CD4-positive, CD25-positive, alpha-beta regulatory T cell (primary cell): ENCODE data around the gene MUC6. TPM values are rescaled to one million over a fixed set of nuclear protein-coding genes. Genes with fewer than 3 reads are reported as not detected.

Source experiments
- ATAC-seq, 2 donors: fragments of 150-1000 bp; cut with Tn5 transposase; one replicate each; pipeline ENCODE4 v1.10.0; 2021; ENCODE audit warnings: low read depth in 2 of 2, moderate number of reproducible peaks in 2 of 2, moderate library complexity in 1 of 2
- DNase-seq, 3 donors: peaks; one replicate each; pipeline versions ENCODE4 v3.0.0 to v3.0.0-alpha.2; 2012 to 2022; ENCODE audit warnings: mixed read lengths in 1 of 3
- H3K27ac ChIP-seq: one replicate; pipeline ENCODE4 v1.7.0; 2013; ENCODE audit warnings: mild to moderate bottlenecking, low read length; ENCODE audit not compliant: insufficient read depth, poor library complexity, severe bottlenecking
- H3K27me3 ChIP-seq: one replicate; pipeline ENCODE4 v1.7.0; 2013; ENCODE audit warnings: low read length; ENCODE audit not compliant: control insufficient read depth, insufficient read depth
- H3K36me3 ChIP-seq: one replicate; pipeline ENCODE4 v1.7.0; 2013; ENCODE audit warnings: mild to moderate bottlenecking, low read length, moderate library complexity; ENCODE audit not compliant: control insufficient read depth, insufficient read depth
- H3K4me1 ChIP-seq: 2 replicates; pipeline ENCODE4 v1.7.0; 2013; ENCODE audit warnings: mild to moderate bottlenecking, low read length; ENCODE audit not compliant: insufficient read depth, control insufficient read depth, poor library complexity, severe bottlenecking
- H3K4me3 ChIP-seq: one replicate; pipeline ENCODE4 v1.7.0; 2013; ENCODE audit warnings: low read depth, mild to moderate bottlenecking, low read length, moderate library complexity
- H3K9me3 ChIP-seq, 2 experiments: 1 replicate in 1 of 2; 2 replicates in 1 of 2; pipeline ENCODE4 v1.7.0; 2013; ENCODE audit warnings: low read length in 2 of 2, mild to moderate bottlenecking in 1 of 2, moderate library complexity in 1 of 2; ENCODE audit not compliant: control insufficient read depth in 2 of 2
- H3K27ac Mint-ChIP-seq, 3 donors: one replicate each; pipeline ENCODE4 v1.8.0; 2020 to 2022; ENCODE audit warnings: mild to moderate bottlenecking in 3 of 3, mixed read lengths in 3 of 3, moderate library complexity in 2 of 3
- H3K27me3 Mint-ChIP-seq: one replicate; pipeline ENCODE4 v1.8.0; 2022; ENCODE audit warnings: mild to moderate bottlenecking, mixed read lengths
- H3K36me3 Mint-ChIP-seq: one replicate; pipeline ENCODE4 v1.8.0; 2020; ENCODE audit warnings: mixed read lengths
- H3K4me1 Mint-ChIP-seq, 4 donors: one replicate each; pipeline ENCODE4 v1.8.0; 2020 to 2022; ENCODE audit warnings: mixed read lengths in 4 of 4, mild to moderate bottlenecking in 1 of 4
- H3K4me3 Mint-ChIP-seq, 4 donors: one replicate each; pipeline ENCODE4 v1.8.0; 2020 to 2022; ENCODE audit warnings: mild to moderate bottlenecking in 4 of 4, mixed read lengths in 4 of 4, moderate library complexity in 3 of 4
- H3K9me3 Mint-ChIP-seq, 7 donors: one replicate each; pipeline ENCODE4 v1.8.0; 2020 to 2022; ENCODE audit warnings: mixed read lengths in 7 of 7, mild to moderate bottlenecking in 3 of 7, moderate library complexity in 2 of 7
- polyA plus RNA-seq, 4 donors: library from polyadenylated mRNA; unstranded; fragments of 300-500 nt; fragmentation: Illumina TruSeq; gene quantifications; one replicate each; pipeline ENCODE4 v1.2.3, GENCODE V29; 2021
- total RNA-seq: library from RNA; stranded (reverse); gene quantifications from one replicate; pipeline ENCODE4 v1.2.3, GENCODE V29; 2022

MUC6 gene
- total and polyA plus RNA-seq, 5 donors from 2014 or later: 0.23 TPM; not detected in 4

DNA sequence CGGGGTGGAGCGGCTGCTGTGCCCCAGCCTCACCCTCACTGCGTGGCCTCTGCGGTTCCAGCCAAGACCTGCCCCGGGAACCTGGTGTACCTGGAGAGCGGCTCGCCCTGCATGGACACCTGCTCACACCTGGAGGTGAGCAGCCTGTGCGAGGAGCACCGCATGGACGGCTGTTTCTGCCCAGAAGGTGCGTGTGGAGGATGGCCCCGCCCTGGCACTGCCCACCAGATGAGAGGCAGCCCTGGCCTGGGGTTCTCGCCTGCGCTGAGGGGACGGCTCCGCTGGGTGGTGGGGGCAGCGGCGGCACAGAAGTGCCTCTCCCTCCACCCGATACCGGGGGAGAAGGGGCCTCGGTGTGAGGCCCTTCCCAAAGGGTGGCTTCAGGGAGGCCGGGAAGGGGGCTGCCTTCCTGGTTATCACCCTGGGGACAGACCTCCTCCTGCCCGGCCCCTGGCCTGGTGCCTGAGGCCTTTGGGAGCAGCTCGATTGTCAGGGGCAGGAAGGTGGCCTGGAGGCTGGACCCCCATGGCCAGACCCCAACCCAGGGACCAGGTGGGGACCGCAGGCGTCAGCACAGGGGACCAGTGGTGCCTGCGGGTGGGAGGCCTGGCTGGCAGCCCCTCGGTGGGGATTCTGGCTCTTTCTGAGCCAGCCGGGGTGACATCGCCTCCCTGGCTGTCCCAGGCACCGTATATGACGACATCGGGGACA is 45.2 kb upstream of the MUC6 start:
- no peaks in the 10 kb centered on the region for H3K36me3 Mint-ChIP-seq
- no peaks in the 10 kb centered on the region for H3K27me3 ChIP-seq
- DNase-seq (no peak), ATAC-seq (no peak)
- H3K27ac ChIP-seq: no peak overlapping the region
- no peaks in the 10 kb centered on the region for H3K27me3 Mint-ChIP-seq
- H3K36me3 ChIP-seq: no peaks in the 10 kb centered on the region
- H3K27ac Mint-ChIP-seq: no peak overlapping the region
- H3K9me3 Mint-ChIP-seq: no peaks in the 10 kb centered on the region
- no peak overlapping the region for H3K4me3 ChIP-seq
- no peaks in the 10 kb centered on the region for H3K4me1 Mint-ChIP-seq
- no peak overlapping the region for H3K4me3 Mint-ChIP-seq
- no peaks in the 10 kb centered on the region for H3K4me1 ChIP-seq
- no peaks in the 10 kb centered on the region for H3K9me3 ChIP-seq

- no peaks in the 10 kb centered on the region for H3K27me3 ChIP-seq
- H3K4me1 Mint-ChIP-seq: no peaks in the 10 kb centered on the region
- no peak for DNase-seq
- H3K27me3 Mint-ChIP-seq: no peaks in the 10 kb centered on the region
- no peaks in the 10 kb centered on the region for H3K36me3 Mint-ChIP-seq
- H3K9me3 ChIP-seq: no peaks in the 10 kb centered on the region
- no peaks in the 10 kb centered on the region for H3K36me3 ChIP-seq
- no peak overlapping the region for H3K27ac Mint-ChIP-seq
- H3K4me3 ChIP-seq: no peak overlapping the region
- no peak overlapping the region for H3K27ac ChIP-seq
- H3K4me3 Mint-ChIP-seq: no peak overlapping the region
- no peaks in the 10 kb centered on the region for H3K4me1 ChIP-seq
- ATAC-seq: no peak
- no peaks in the 10 kb centered on the region for H3K9me3 Mint-ChIP-seq
These were observed 41.7 kb upstream of the MUC6 start for GRCh38 chr11:1078191-1078601.

DNA sequence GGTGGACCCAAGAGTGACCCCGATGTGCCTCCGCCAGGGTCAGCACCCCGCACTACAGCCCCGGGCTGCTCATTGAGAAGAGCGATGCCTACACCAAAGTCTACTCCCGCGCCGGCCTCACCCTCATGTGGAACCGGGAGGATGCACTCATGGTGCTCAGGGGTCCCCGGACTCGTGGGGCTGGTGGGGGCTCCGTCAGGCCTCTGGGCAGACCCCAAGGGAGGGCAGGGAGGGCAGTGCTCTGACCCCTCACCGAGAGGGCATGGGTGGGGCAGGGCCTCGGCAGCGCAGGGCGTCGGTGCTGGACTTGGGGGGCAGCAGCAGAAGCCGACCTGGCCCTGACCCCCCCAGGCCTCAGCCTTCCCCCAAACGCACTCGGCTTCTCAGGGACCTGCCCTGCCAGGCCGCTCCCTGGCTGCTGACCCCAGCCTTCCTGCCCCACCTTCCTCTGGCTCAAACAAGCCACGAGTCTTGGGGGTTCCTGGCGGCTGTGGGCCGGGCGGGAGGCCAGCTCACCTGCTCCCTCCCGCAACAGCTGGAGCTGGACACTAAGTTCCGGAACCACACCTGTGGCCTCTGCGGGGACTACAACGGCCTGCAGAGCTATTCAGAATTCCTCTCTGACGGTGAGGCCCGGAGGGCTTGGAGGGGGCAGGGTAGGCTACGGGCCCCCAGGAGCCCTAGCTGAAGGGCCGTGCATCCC is 41.0 kb upstream of the MUC6 start:
- no peak for ATAC-seq
- no peak overlapping the region for H3K4me3 ChIP-seq
- H3K27ac ChIP-seq: no peak overlapping the region
- H3K27ac Mint-ChIP-seq: no peak overlapping the region
- H3K9me3 ChIP-seq: no peaks in the 10 kb centered on the region
- H3K4me1 Mint-ChIP-seq: no peaks in the 10 kb centered on the region
- H3K4me3 Mint-ChIP-seq: no peak overlapping the region
- no peak for DNase-seq
- no peaks in the 10 kb centered on the region for H3K27me3 ChIP-seq
- no peaks in the 10 kb centered on the region for H3K27me3 Mint-ChIP-seq
- no peaks in the 10 kb centered on the region for H3K9me3 Mint-ChIP-seq
- no peaks in the 10 kb centered on the region for H3K4me1 ChIP-seq
- no peaks in the 10 kb centered on the region for H3K36me3 ChIP-seq
- no peaks in the 10 kb centered on the region for H3K36me3 Mint-ChIP-seq

GRCh38 chr11:1077033-1077416 is 40.5 kb upstream of the MUC6 start:
- Mint-ChIP-seq H3K4me3 (no peak overlapping the region), H3K4me1 (no peaks in the 10 kb centered on the region), H3K27me3 (no peaks in the 10 kb centered on the region), H3K9me3 (no peaks in the 10 kb centered on the region), H3K36me3 (no peaks in the 10 kb centered on the region), H3K27ac (no peak overlapping the region)
- Histone ChIP-seq H3K4me1 (no peaks in the 10 kb centered on the region), H3K4me3 (no peak overlapping the region), H3K36me3 (no peaks in the 10 kb centered on the region), H3K27me3 (no peaks in the 10 kb centered on the region), H3K9me3 (no peaks in the 10 kb centered on the region), H3K27ac (no peak overlapping the region)
- ATAC-seq (no peak), DNase-seq (no peak)

GRCh38 chr11:1076061-1076665 is 39.6 kb upstream of the MUC6 start:
- Histone ChIP-seq H3K27ac (no peak overlapping the region), H3K9me3 (no peaks in the 10 kb centered on the region), H3K4me3 (no peak overlapping the region), H3K36me3 (no peaks in the 10 kb centered on the region), H3K27me3 (no peaks in the 10 kb centered on the region), H3K4me1 (no peaks in the 10 kb centered on the region)
- Mint-ChIP-seq H3K27ac (no peak overlapping the region), H3K9me3 (no peaks in the 10 kb centered on the region), H3K27me3 (no peaks in the 10 kb centered on the region), H3K4me3 (no peak overlapping the region), H3K4me1 (no peaks in the 10 kb centered on the region), H3K36me3 (no peaks in the 10 kb centered on the region)
- ATAC-seq (no peak), DNase-seq (no peak)

GRCh38 chr11:1075341-1075911 is 38.9 kb upstream of the MUC6 start:
- Mint-ChIP-seq H3K36me3 (no peaks in the 10 kb centered on the region), H3K4me3 (no peak overlapping the region), H3K27ac (no peak overlapping the region), H3K9me3 (no peaks in the 10 kb centered on the region), H3K4me1 (no peaks in the 10 kb centered on the region), H3K27me3 (no peaks in the 10 kb centered on the region)
- H3K27me3 ChIP-seq: no peaks in the 10 kb centered on the region
- DNase-seq (no peak), ATAC-seq (no peak)
- no peak overlapping the region for H3K27ac ChIP-seq
- no peaks in the 10 kb centered on the region for H3K9me3 ChIP-seq
- no peak overlapping the region for H3K4me3 ChIP-seq
- no peaks in the 10 kb centered on the region for H3K4me1 ChIP-seq
- H3K36me3 ChIP-seq: no peaks in the 10 kb centered on the region

GRCh38 chr11:1074244-1075221 is 38.0 kb upstream of the MUC6 start, which contains the start of gene MUC2:
Gene MUC2, plus strand, starts transcription at chr11:1074874.
- no peaks in the 10 kb centered on the region for H3K27me3 ChIP-seq
- Mint-ChIP-seq H3K9me3 (no peaks in the 10 kb centered on the region), H3K36me3 (no peaks in the 10 kb centered on the region), H3K27ac (no peak within 1 kb of the TSS), H3K4me1 (no peaks in the 10 kb centered on the region), H3K27me3 (no peaks in the 10 kb centered on the region), H3K4me3 (no peak within 1 kb of the TSS)
- no peaks in the 10 kb centered on the region for H3K36me3 ChIP-seq
- H3K4me1 ChIP-seq: no peaks in the 10 kb centered on the region
- DNase-seq (no peak), ATAC-seq (no peak)
- H3K4me3 ChIP-seq: no peak within 1 kb of the TSS
- H3K27ac ChIP-seq: no peak within 1 kb of the TSS
- H3K9me3 ChIP-seq: no peaks in the 10 kb centered on the region
